ENCODE measurements around the gene MAPKBP1.
A peak's percentile ranks its signal among the peaks of the same experiment; 100 is the strongest.

Gene MAPKBP1

GRCh38 chr15:41870689-41871081, 96.4 kb downstream of the MAPKBP1 start:
- DNase-seq (ENCODE audit: low read depth), result peak; percentile 38

GRCh38 chr15:41871175-41871905, 97.1 kb downstream of the MAPKBP1 start:
- no peak for DNase-seq (ENCODE audit: low read depth)

- DNase-seq (ENCODE audit: low read depth), result no peak
These were observed 98.0 kb downstream of the MAPKBP1 start for GRCh38 chr15:41872166-41872747.

GRCh38 chr15:41873711-41874110, 99.4 kb downstream of the MAPKBP1 start:
- no peak for DNase-seq (ENCODE audit: low read depth)

- no peak for DNase-seq (ENCODE audit: low read depth)
These were observed 100.5 kb downstream of the MAPKBP1 start for GRCh38 chr15:41874736-41875135.

GRCh38 chr15:41876007-41876406, 101.7 kb downstream of the MAPKBP1 start:
- DNase-seq (ENCODE audit: low read depth), result no peak

- DNase-seq (ENCODE audit: low read depth), result no peak
These were observed 102.4 kb downstream of the MAPKBP1 start for GRCh38 chr15:41876689-41877088.

Measured in stimulated activated CD8-positive, alpha-beta memory T cell treated with anti-CD3 and anti-CD28 coated beads, Interleukin-4, amount 100 ng/mL, for 24 hours (primary cell).